Neutrophil (primary cell): ENCODE measurements around the gene ABI3.

Experiments
- H3K27ac ChIP-seq: fragments of 200-600 bp; sonication (generic); 2 replicates; pipeline ENCODE4 v1.5.1; 2016; ENCODE audit warnings: mild to moderate bottlenecking, moderate library complexity
- H3K27me3 ChIP-seq: fragments of 200-600 bp; sonication (generic); 2 replicates; pipeline ENCODE4 v1.6.0; 2016; ENCODE audit warnings: mild to moderate bottlenecking
- H3K36me3 ChIP-seq: fragments of 200-600 bp; sonication (generic); 2 replicates; pipeline ENCODE4 v1.5.1; 2017
- H3K4me1 ChIP-seq, 2 experiments: fragments of 200-600 bp in 1 of 2; sonication (generic) in 1 of 2; 1 replicate in 1 of 2; 2 replicates in 1 of 2; pipeline versions ENCODE4 v1.5.1 to v1.6.1; 2013 to 2016; ENCODE audit warnings: low read depth in 1 of 2, low read length in 1 of 2, mild to moderate bottlenecking in 1 of 2, moderate library complexity in 1 of 2; ENCODE audit not compliant: control insufficient read depth in 1 of 2, insufficient read depth in 1 of 2
- H3K4me3 ChIP-seq, 2 experiments: fragments of 200-600 bp in 1 of 2; sonication (generic) in 1 of 2; 1 replicate in 1 of 2; 2 replicates in 1 of 2; pipeline ENCODE4 v1.5.1; 2013 to 2016; ENCODE audit warnings: low read depth in 1 of 2, low read length in 1 of 2, mild to moderate bottlenecking in 1 of 2, moderate library complexity in 1 of 2
- H3K9me3 ChIP-seq: fragments of 200-600 bp; sonication (generic); 2 replicates; pipeline ENCODE4 v1.5.1; 2016
- TF ChIP-seq, protein P1 (sequence below): fragments of 200-600 bp; sonication (generic); IDR thresholded peaks from 2 replicates; pipeline ENCODE4 v1.5.1; 2016; ENCODE audit warnings: antibody characterized with exemption

The ABI3 gene

DNA sequence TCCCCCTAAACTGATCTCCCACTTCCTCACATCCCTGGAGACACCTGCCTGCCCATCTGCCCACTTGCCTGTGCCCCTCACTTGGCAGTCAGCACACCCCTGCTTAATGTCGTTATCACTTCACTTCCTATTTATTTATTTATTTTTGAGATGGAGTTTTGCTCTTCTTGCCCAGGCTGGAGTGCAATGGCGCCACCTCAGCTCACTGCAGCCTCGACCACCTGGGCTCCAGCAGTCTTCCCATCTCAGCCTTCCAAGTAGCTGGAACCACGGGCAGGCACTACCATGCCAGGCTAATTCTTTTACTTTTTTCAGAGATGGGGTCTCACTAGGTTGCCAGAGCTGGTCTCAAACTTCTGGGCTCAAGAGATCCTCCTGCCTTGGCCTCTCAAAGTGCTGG, 43.6 kb downstream of the ABI3 start:
- H3K36me3 ChIP-seq = no peaks in the 10 kb centered on the region
- peaks cover 51 to 67% of the 10 kb centered on the region in 2 experiments for H3K4me1 ChIP-seq
- no peak overlapping the region for H3K4me3 ChIP-seq
- H3K9me3 ChIP-seq = no peaks in the 10 kb centered on the region
- H3K27me3 ChIP-seq = no peaks in the 10 kb centered on the region
- TF ChIP-seq, protein P1, sequence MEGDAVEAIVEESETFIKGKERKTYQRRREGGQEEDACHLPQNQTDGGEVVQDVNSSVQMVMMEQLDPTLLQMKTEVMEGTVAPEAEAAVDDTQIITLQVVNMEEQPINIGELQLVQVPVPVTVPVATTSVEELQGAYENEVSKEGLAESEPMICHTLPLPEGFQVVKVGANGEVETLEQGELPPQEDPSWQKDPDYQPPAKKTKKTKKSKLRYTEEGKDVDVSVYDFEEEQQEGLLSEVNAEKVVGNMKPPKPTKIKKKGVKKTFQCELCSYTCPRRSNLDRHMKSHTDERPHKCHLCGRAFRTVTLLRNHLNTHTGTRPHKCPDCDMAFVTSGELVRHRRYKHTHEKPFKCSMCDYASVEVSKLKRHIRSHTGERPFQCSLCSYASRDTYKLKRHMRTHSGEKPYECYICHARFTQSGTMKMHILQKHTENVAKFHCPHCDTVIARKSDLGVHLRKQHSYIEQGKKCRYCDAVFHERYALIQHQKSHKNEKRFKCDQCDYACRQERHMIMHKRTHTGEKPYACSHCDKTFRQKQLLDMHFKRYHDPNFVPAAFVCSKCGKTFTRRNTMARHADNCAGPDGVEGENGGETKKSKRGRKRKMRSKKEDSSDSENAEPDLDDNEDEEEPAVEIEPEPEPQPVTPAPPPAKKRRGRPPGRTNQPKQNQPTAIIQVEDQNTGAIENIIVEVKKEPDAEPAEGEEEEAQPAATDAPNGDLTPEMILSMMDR = no peak
- H3K27ac ChIP-seq = peak overlapping the region; percentile 97

DNA sequence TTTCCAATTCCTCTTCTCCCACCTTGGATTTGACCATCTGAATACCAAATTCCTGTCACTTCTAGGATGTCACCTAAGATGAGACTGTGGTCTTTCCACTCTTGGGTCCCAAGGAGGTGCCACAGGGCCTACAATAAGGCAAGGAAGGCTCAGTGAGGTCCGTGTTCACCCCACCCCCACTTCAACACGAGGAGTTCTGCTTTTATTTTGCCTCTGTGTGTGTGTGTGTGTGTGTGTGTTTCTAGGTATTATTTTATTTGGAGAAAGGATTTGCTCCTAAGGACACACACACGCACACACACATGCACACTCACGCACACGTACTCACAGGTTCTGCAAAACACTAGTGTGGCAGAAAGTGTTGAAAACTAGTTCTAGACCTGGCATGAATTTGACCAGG, 44.6 kb downstream of the ABI3 start:
- Histone ChIP-seq H3K4me1 (peaks cover 59 to 73% of the 10 kb centered on the region in 2 experiments), H3K36me3 (no peaks in the 10 kb centered on the region), H3K4me3 (peak overlapping the region in 1 of 2 experiments; percentile 36), H3K27ac (peak overlapping the region; percentile 68), H3K9me3 (no peaks in the 10 kb centered on the region), H3K27me3 (no peaks in the 10 kb centered on the region)
- TF ChIP-seq, protein P1 = no peak

DNA sequence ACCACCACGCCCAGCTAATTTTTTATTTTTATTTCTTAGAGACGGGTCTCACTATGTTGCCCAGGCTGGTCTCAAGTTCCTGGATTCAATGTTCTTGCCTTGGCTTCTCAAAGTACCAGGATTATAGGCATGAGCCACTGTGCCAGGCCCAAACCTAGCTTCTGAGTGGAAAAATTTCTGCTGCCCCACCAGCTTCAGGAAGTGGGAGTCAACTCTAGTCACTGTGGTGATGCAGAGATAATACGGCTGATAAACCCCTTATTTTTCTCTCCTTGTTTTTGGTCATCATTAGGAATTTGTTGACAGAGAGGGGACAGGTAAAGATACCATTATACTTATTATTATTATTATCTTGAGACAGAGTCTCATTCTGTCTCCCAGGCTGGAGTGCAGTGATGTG, 47.9 kb downstream of the ABI3 start:
- TF ChIP-seq, protein P1 = no peak
- no peak overlapping the region for H3K4me3 ChIP-seq
- H3K36me3 ChIP-seq = no peaks in the 10 kb centered on the region
- H3K27me3 ChIP-seq = no peaks in the 10 kb centered on the region
- peaks cover 41 to 54% of the 10 kb centered on the region in 2 experiments for H3K4me1 ChIP-seq
- peak overlapping the region; percentile 51 for H3K27ac ChIP-seq
- H3K9me3 ChIP-seq = no peaks in the 10 kb centered on the region

DNA sequence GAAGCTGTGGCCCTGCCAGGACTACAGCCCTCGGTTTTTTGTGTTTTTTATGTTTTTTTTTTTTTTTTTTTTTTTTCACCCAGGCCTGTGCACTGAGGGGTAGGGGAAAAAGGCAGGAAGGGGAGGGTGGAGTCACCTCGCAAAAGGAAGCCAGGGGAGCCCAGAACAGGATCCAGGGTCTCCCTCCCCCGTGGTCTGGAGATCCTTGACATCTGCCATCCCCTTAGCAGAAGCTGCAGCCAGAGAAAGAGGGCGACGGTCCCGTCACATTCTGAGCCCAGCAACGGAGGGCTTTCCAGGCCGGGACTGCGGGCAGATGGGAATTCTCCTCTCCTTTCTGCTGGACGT, 49.1 kb downstream of the ABI3 start:
- TF ChIP-seq, protein P1 = no peak
- peaks cover 29 to 41% of the 10 kb centered on the region in 2 experiments for H3K4me1 ChIP-seq
- no peaks in the 10 kb centered on the region for H3K9me3 ChIP-seq
- peak overlapping the region; percentile 70 to 71 for H3K4me3 ChIP-seq
- peak overlapping the region; percentile 87 for H3K27ac ChIP-seq
- no peaks in the 10 kb centered on the region for H3K36me3 ChIP-seq
- no peaks in the 10 kb centered on the region for H3K27me3 ChIP-seq

DNA sequence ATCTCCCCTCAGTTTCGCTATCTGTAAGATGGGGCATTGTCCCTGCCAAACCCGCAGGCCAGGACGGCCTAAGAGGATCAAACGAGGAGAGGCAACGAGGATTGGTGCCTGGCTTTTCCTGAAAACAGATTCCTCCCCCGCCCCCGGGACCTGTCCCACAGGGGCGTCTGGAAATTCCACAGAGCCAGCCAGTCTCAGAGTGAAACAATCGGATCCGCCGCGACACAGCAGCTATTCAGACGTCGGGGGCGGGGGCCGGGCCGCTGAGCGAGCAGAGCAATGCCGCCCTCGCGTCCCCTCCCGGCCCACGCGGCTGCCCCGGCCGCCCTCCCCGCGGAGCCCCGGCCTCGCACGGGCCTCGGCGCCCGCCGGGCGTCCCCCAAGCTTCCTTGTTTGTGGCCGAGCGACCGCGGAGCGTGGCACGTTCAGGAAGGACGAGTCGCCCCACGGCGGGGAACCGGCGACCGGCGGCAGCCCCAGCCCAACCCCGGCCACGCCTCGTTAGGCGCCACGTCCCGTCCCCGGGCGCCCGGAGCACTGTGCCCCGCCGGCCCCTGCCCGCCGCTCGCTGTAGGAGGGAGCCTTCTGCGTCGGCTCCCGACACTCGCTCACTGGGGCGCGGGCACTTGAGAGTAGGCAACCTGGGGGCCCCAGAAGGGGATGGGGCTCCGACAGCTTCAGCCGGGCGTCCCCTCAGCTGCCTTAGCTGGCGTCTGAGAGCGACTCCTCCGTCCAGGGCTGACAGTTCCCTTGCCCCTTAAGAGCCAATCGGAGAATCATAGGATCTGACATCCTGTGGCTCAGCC, 49.7 kb downstream of the ABI3 start:
- Histone ChIP-seq H3K36me3 (no peaks in the 10 kb centered on the region), H3K9me3 (no peaks in the 10 kb centered on the region), H3K4me3 (peak overlapping the region; percentile 70 to 71), H3K4me1 (peaks cover 23 to 35% of the 10 kb centered on the region in 2 experiments), H3K27ac (peak overlapping the region; percentile 87), H3K27me3 (no peaks in the 10 kb centered on the region)
- TF ChIP-seq, protein P1 = peak; percentile 51
